DND-41 (cell line): Measurements from ENCODE around the gene OPRD1.
"Not testable (repeated sequence)": the region's sequence is repeated elsewhere in the genome, so short reads cannot be mapped to it uniquely, and the experiment has no call there.

Source experiments
- ATAC-seq: fragments of 200-7000 bp; cut with Tn5 transposase; 3 replicates; pipeline ENCODE4 v1.9.1; 2021; ENCODE audit warnings: low read depth; ENCODE audit not compliant: insufficient read depth
- DNase-seq: peaks from one replicate; pipeline ENCODE4 v3.0.0-alpha.2; 2020
- H2AFZ ChIP-seq: 2 replicates; pipeline ENCODE4 v1.6.0; 2012; ENCODE audit warnings: low read depth, low read length
- H3K27ac ChIP-seq: 2 replicates; pipeline ENCODE4 v1.5.1; 2012; ENCODE audit warnings: low read length, inconsistent platforms
- H3K27me3 ChIP-seq: fragments of 200-600 bp; sonication (generic); 2 replicates; pipeline ENCODE4 v1.6.0; 2012; ENCODE audit warnings: low read length, mild to moderate bottlenecking, inconsistent platforms; ENCODE audit not compliant: insufficient read depth, poor library complexity
- H3K36me3 ChIP-seq: 2 replicates; pipeline ENCODE4 v1.5.1; 2012; ENCODE audit warnings: low read length, inconsistent platforms; ENCODE audit not compliant: insufficient read depth
- H3K4me1 ChIP-seq: 2 replicates; pipeline ENCODE4 v1.5.1; 2012; ENCODE audit warnings: mild to moderate bottlenecking, low read length; ENCODE audit not compliant: insufficient read depth
- H3K4me2 ChIP-seq: 2 replicates; pipeline ENCODE4 v1.6.0; 2012; ENCODE audit warnings: mild to moderate bottlenecking, moderate library complexity, low read length, inconsistent platforms; ENCODE audit not compliant: insufficient read depth
- H3K4me3 ChIP-seq, 2 experiments: fragments of 200-600 bp in 1 of 2; shearing (Covaris generic) in 1 of 2; 2 replicates each; pipeline ENCODE4 v1.5.1; 2012 to 2016; ENCODE audit warnings: inconsistent platforms in 2 of 2, low read length in 2 of 2, mild to moderate bottlenecking in 2 of 2, low read depth in 1 of 2, moderate library complexity in 1 of 2
- H3K79me2 ChIP-seq: 2 replicates; pipeline ENCODE4 v1.6.0; 2012; ENCODE audit warnings: low read length, inconsistent platforms; ENCODE audit not compliant: insufficient read depth
- H3K9ac ChIP-seq: 2 replicates; pipeline ENCODE4 v1.6.0; 2012; ENCODE audit warnings: low read depth, mild to moderate bottlenecking, inconsistent platforms, low read length, moderate library complexity
- H3K9me3 ChIP-seq: 2 replicates; pipeline ENCODE4 v1.5.1; 2012; ENCODE audit warnings: low read length, moderate library complexity, mild to moderate bottlenecking, inconsistent platforms; ENCODE audit not compliant: insufficient read depth, severe bottlenecking
- H4K20me1 ChIP-seq: 2 replicates; pipeline ENCODE4 v1.6.0; 2012; ENCODE audit warnings: low read length; ENCODE audit not compliant: insufficient read depth
- EZH2 ChIP-seq: IDR thresholded peaks from 3 replicates; pipeline ENCODE4 v1.6.1; 2012; ENCODE audit warnings: borderline replicate concordance, low read depth, mild to moderate bottlenecking, moderate library complexity, low read length, inconsistent platforms; ENCODE audit not compliant: severe bottlenecking
- TF ChIP-seq, protein P1 (sequence below): IDR thresholded peaks from 2 replicates; pipeline ENCODE4 v1.5.1; 2012; ENCODE audit warnings: borderline replicate concordance, low read length, moderate library complexity, mild to moderate bottlenecking; ENCODE audit not compliant: poor library complexity, severe bottlenecking; ENCODE audit errors: extremely low read depth

OPRD1 gene

DNA sequence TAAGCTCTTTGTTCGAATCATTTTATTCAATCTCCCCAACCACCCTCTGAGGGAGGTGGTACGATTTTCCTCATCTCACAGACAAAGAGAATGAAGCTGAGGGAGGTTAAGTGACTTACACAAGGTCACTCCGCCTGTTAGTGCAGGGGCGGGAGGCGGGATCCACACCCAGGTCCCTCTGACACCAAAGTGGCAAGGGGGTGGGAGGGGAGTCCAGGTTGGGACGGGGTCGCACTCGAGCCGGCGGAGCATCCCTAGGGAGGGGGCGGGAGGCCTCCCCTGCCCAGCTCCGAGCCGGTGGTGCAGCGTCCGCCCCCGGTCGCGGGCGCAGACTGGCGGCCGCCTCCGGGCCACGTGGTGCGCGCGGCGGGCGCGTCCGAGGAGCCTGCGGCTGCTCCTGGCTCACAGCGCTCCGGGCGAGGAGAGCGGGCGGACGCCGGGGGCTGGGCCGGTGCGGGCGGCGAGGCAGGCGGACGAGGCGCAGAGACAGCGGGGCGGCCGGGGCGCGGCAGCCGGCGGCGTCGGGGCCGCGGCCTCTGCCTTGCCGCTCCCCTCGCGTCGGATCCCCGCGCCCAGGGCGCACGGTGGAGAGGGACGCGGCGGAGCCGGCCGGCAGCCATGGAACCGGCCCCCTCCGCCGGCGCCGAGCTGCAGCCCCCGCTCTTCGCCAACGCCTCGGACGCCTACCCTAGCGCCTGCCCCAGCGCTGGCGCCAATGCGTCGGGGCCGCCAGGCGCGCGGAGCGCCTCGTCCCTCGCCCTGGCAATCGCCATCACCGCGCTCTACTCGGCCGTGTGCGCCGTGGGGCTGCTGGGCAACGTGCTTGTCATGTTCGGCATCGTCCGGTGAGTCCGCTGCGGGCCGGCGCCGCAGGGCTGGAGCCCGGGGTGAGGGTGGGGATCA is at the start of gene OPRD1:
OPRD1 (plus strand) TSS at position 405 of the 903 bp plus-strand sequence; CDS start at position 619, 214 bp downstream.
- Histone ChIP-seq H3K9ac (no peak within 1 kb of the TSS), H3K36me3 (no peaks in the 10 kb centered on the region), H3K4me1 (no peaks in the 10 kb centered on the region), H3K4me3 (no peak within 1 kb of the TSS), H3K27ac (no peak within 1 kb of the TSS), H3K9me3 (no peaks in the 10 kb centered on the region), H4K20me1 (peaks cover 3% of the 10 kb centered on the region; the same call in 1 of the 2 replicates), H3K27me3 (peaks cover 9% of the 10 kb centered on the region), H3K4me2 (no peak within 1 kb of the TSS), H3K79me2 (no peaks in the 10 kb centered on the region), H2AFZ (no peak within 1 kb of the TSS)
- ATAC-seq = no peak
- no peak for DNase-seq
- no peak for TF ChIP-seq EZH2
- TF ChIP-seq, protein P1, sequence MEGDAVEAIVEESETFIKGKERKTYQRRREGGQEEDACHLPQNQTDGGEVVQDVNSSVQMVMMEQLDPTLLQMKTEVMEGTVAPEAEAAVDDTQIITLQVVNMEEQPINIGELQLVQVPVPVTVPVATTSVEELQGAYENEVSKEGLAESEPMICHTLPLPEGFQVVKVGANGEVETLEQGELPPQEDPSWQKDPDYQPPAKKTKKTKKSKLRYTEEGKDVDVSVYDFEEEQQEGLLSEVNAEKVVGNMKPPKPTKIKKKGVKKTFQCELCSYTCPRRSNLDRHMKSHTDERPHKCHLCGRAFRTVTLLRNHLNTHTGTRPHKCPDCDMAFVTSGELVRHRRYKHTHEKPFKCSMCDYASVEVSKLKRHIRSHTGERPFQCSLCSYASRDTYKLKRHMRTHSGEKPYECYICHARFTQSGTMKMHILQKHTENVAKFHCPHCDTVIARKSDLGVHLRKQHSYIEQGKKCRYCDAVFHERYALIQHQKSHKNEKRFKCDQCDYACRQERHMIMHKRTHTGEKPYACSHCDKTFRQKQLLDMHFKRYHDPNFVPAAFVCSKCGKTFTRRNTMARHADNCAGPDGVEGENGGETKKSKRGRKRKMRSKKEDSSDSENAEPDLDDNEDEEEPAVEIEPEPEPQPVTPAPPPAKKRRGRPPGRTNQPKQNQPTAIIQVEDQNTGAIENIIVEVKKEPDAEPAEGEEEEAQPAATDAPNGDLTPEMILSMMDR = no peak

DNA sequence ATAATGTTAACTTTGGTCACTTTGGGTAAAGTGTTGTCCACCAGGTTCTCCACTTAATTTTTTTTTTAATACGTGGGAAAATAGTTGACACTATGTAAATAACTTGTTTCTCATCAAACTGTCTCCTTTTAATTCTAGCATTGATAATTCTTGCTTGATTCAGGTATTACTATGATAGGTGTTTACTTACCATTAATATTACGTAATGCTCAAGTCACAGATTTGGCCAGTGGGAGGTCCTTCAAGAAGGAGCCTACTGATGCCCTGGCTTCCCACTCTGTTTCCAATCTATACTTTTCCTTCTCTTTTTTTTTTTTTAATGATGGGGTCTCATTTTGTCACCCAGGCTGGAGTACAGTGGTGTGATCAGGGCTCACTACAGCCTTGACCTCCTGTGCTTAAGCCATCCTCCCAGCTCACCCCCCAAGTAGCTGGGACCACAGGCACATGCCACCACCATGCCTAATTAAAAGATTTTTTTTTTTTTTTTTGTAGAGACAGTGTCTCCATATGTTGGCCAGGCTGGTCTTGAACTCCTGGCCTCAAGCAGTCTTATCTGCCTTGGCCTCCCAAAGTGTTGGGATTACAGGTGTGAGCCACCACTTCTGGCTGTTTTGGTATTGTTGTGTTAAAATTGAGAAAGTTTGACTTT is 45.3 kb upstream of the OPRD1 start:
- ATAC-seq = no peak
- TF ChIP-seq, protein P1 = no peak
- TF ChIP-seq EZH2 = no peak
- peaks cover 66% of the 10 kb centered on the region for H4K20me1 ChIP-seq
- no peak overlapping the region for H3K4me3 ChIP-seq
- peaks cover 75% of the 10 kb centered on the region for H3K79me2 ChIP-seq
- H3K4me2 ChIP-seq = no peak overlapping the region
- H3K9me3 ChIP-seq = no peaks in the 10 kb centered on the region
- H3K9ac ChIP-seq = no peak overlapping the region
- H3K4me1 ChIP-seq = 0 out of 2 replicates have a peak, but pooled peaks cover 2% of the 10 kb centered on the region
- no peak overlapping the region for H2AFZ ChIP-seq
- peaks cover 69% of the 10 kb centered on the region for H3K36me3 ChIP-seq
- no peak for DNase-seq
- H3K27me3 ChIP-seq = no peaks in the 10 kb centered on the region
- no peak overlapping the region for H3K27ac ChIP-seq

DNA sequence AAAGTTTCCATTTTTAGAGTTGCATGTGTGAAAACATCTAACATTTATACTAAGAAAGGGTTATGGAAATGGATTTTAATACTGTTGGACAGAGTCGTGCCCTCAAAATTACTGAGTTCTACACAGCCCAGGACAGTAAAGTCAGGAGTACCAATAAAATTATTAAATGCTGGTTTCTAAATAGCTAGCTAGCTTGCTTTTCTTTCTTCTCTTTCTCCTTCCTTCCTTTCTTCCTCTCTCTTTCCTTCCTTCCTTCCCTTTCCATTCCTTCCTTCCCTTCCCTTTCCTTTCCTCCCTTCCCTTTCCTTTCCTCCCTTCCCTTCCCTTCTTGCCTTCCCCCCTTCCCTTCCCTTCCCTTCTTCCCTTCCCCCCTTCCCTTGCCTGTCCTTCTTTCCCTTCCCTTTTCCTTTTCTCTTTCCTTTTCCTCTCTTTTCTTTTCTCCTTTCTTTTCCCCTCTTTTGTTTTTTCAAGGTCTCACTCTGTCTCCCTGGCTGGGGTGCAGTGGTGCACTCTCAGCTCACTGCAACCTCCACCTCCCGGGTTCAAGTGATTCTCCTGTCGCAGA is 41.3 kb upstream of the OPRD1 start:
- peaks cover 38% of the 10 kb centered on the region for H3K79me2 ChIP-seq

DNA sequence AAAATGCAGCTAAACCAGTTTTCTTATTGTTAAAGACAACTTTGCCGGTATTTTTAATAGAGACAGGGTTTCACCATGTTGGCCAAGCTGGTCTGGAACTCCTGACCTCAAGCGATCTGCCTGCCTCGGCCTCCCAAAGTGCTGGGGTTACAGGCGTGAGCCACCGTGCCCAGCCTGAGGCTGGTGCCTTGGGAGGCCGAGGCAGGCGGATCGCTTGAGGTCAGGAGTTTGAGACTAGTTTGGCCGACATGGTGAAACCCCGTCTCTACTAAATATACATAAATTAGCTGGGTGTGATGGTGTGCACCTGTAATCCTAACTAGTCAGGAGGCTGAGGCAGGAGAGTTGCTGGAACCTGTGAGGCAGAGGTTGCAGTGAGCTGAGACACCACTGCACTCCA is 40.0 kb upstream of the OPRD1 start:
- H2AFZ ChIP-seq, ATAC-seq, H3K4me3 ChIP-seq, H3K27ac ChIP-seq, DNase-seq, H3K9ac ChIP-seq, H3K9me3 ChIP-seq, H3K27me3 ChIP-seq, H3K4me2 ChIP-seq, H3K4me1 ChIP-seq: not testable (repeated sequence)
- peaks cover 26% of the 10 kb centered on the region for H3K79me2 ChIP-seq
- peaks cover 65% of the 10 kb centered on the region for H3K36me3 ChIP-seq
- H4K20me1 ChIP-seq = peaks cover 56% of the 10 kb centered on the region

More for the DNA sequence above, 41.3 kb upstream of the OPRD1 start:
- no peak overlapping the region for H3K4me2 ChIP-seq
- H3K9me3 ChIP-seq = no peaks in the 10 kb centered on the region
- H4K20me1 ChIP-seq = peaks cover 65% of the 10 kb centered on the region
- H3K4me1 ChIP-seq = no peaks in the 10 kb centered on the region
- TF ChIP-seq, protein P1 = no peak
- TF ChIP-seq EZH2 = no peak
- no peak for DNase-seq
- no peak overlapping the region for H3K9ac ChIP-seq
- ATAC-seq = no peak
- H3K27me3 ChIP-seq = no peaks in the 10 kb centered on the region
- H2AFZ ChIP-seq = no peak overlapping the region
- peaks cover 78% of the 10 kb centered on the region for H3K36me3 ChIP-seq
- no peak overlapping the region for H3K27ac ChIP-seq
- H3K4me3 ChIP-seq = no peak overlapping the region
